Ovary (tissue), 9 donors: ENCODE measurements around the gene SPDEF. TPM values are rescaled to one million over a fixed set of nuclear protein-coding genes. Genes with fewer than 3 reads are reported as not detected.

Experiments used
- DNase-seq, 5 donors: peaks; one replicate each; pipeline ENCODE4 v3.0.0-alpha.2; 2019 to 2020
- H3K27ac ChIP-seq, 2 donors: fragments of 200-600 bp; one replicate each; pipeline versions ENCODE4 v1.5.1 to v1.8.0; 2019 to 2022
- H3K27me3 ChIP-seq: fragments of 200-600 bp; one replicate; pipeline ENCODE4 v1.8.0; 2022
- H3K36me3 ChIP-seq: fragments of 200-600 bp; sonication (generic); one replicate; pipeline ENCODE4 v1.5.1; 2019
- H3K4me1 ChIP-seq: one replicate; pipeline ENCODE4 v1.8.1; 2013; ENCODE audit warnings: mild to moderate bottlenecking, moderate library complexity; ENCODE audit not compliant: insufficient read depth
- H3K4me3 ChIP-seq: fragments of 200-600 bp; sonication (generic); one replicate; pipeline ENCODE4 v1.5.1; 2017
- H3K9me3 ChIP-seq, 2 donors: fragments of 200-600 bp in 1 of 2; sonication (generic) in 1 of 2; one replicate each; pipeline versions ENCODE4 v1.5.1 to v1.8.1; 2013 to 2019; ENCODE audit warnings: mild to moderate bottlenecking in 1 of 2, moderate library complexity in 1 of 2
- EP300 ChIP-seq: sonication (generic); formaldehyde crosslinking; IDR thresholded peaks from one replicate; pipeline ENCODE4 v1.6.1; 2017; ENCODE audit warnings: antibody characterized with exemption
- POLR2A ChIP-seq: fragments of 450-650 bp; IDR thresholded peaks from one replicate; pipeline ENCODE4 v1.6.1; 2017; ENCODE audit warnings: antibody characterized with exemption, mild to moderate bottlenecking, moderate library complexity
- WGBS, 3 donors: extraction: QIAGEN DNeasy Blood & Tissue Kit in 1 of 3; methylation state at CpG; one replicate each; pipeline versions ENCODE4 v1.1.5 to v1.1.7; 2013 to 2017; 5-methylcytosine and 5-hydroxymethylcytosine counted together
- intact Hi-C, 4 donors: fragments of 100-400 bp; cut with DNase I; formaldehyde crosslinking; loops; one replicate each; pipeline versions ENCODE4 v1.11.0 to v1.15.1; 2022 to 2023
- polyA plus RNA-seq, 2 donors: library from polyadenylated mRNA; stranded (reverse); fragments of 200-250 nt in 1 of 2; fragments of 350-450 nt in 1 of 2; fragmentation: Illumina TruSeq in 1 of 2; extraction: RNeasy Lipid Tissue Mini Kit (QIAGEN cat#74804) in 1 of 2; gene quantifications; one replicate each; pipeline ENCODE4 v1.2.3, GENCODE V29; 2013 to 2014
- total RNA-seq, 7 donors: library from RNA; depleted of rRNA in 2 of 7; stranded (reverse); fragments of >200 nt in 2 of 7; fragmentation: NEBNext Ultra II Directional in 3 of 7; extraction: Animal tissue kit (Norgen Biotek cat#: 25700) in 3 of 7; gene quantifications; one replicate each; pipeline versions ENCODE4 v1.1.0 to v1.2.4, GENCODE V29; 2016 to 2023
- TF ChIP-seq, protein P1 (sequence below), 3 donors: fragments of 450-650 bp in 2 of 3; fragments of 200-600 bp in 1 of 3; IDR thresholded peaks; one replicate each; pipeline versions ENCODE4 v1.5.1 to v1.8.0; 2016 to 2022; ENCODE audit warnings: antibody characterized with exemption in 3 of 3, mild to moderate bottlenecking in 1 of 3
- donor health status: DM: no; HTN: no; CAD: no; lungs with moderate emphysema.
- donor health status: DM: no; HTN: no; CAD: no.
- donor health status: Bipolar disorder and iron deficiency.
- donor health status: DM: yes; HTN: yes; CAD: no.
- donor health status: DM: no; HTN: no; CAD: no.
- donor health status: DM: yes; HTN: yes; CAD: no.

SPDEF gene
- total and polyA plus RNA-seq, 9 donors = 0.11 to 1.6 (median 0.56) TPM; not detected in 3

DNA sequence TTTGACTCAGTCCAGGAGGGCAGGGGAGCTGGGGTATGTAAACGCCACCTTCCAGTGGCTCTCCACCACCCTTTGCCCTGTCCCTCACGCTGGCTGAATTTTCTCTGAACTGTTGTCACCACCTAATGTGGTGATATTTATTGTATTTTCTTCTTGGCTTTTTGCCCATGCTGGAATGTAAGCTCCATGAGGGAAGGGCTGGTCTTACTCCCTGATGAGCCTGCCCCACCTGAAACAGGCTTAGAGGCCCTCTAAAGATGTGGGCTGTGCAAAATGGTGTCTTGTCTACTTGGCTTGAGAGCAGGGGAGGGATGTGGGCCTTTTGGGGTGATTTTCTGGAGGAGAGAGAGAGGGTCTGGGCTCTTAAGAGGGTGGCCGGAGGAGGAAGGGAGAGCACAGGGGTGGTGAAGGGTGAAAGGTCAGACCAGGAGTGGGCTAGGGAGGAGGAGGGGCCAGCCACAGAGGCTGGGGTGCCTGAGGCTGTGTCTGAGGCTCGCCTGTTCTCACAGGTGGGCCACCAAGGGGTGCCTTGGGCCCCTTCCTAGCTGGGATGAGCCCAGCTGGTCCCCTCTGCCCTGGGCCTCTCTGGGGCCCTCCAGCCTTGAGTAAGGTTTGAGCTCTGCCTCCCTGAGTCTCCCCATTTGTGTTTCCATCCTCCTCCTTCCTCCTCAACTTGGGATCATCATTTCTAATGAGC is 37.3 kb downstream of the SPDEF start:
- Histone ChIP-seq H3K4me1 (peaks cover 5% of the 10 kb centered on the region), H3K36me3 (no peaks in the 10 kb centered on the region), H3K27me3 (no peaks in the 10 kb centered on the region), H3K9me3 (no peaks in the 10 kb centered on the region), H3K27ac (no peak overlapping the region), H3K4me3 (no peak overlapping the region)
- no peak for TF ChIP-seq EP300
- TF ChIP-seq POLR2A = no peak
- TF ChIP-seq, protein P1, sequence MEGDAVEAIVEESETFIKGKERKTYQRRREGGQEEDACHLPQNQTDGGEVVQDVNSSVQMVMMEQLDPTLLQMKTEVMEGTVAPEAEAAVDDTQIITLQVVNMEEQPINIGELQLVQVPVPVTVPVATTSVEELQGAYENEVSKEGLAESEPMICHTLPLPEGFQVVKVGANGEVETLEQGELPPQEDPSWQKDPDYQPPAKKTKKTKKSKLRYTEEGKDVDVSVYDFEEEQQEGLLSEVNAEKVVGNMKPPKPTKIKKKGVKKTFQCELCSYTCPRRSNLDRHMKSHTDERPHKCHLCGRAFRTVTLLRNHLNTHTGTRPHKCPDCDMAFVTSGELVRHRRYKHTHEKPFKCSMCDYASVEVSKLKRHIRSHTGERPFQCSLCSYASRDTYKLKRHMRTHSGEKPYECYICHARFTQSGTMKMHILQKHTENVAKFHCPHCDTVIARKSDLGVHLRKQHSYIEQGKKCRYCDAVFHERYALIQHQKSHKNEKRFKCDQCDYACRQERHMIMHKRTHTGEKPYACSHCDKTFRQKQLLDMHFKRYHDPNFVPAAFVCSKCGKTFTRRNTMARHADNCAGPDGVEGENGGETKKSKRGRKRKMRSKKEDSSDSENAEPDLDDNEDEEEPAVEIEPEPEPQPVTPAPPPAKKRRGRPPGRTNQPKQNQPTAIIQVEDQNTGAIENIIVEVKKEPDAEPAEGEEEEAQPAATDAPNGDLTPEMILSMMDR (IDR thresholded peaks at IDR 0.05) = no peak
- DNase-seq = peak in 2 of 5 donors; percentile 1 to 12
- intact Hi-C loops = no loop called here
- WGBS, 3 donors = 87 to 97% (median 93%) methylated on average over 4 of the region's 4 CpGs

DNA sequence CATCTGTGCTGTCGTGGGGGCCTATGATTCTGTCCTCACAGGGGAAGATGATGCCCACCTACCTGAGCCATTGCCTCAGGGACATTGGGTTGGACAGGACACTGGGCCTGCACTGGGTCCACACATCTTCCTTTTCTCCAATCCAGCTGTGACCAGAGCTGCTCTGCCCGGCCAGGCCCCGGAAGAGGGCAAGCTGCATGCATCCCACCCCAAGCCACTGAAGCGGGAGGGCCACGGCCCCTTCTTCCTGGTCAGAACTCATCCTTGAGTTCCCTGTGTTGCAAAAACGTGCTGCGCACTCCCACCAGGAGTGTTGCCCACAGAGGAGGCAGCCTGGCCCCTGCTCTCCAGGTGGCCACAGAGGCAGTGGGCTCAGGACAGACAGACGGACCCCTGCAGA is 38.2 kb downstream of the SPDEF start:
- Histone ChIP-seq H3K4me1 (peaks cover 5% of the 10 kb centered on the region), H3K4me3 (no peak overlapping the region), H3K9me3 (no peaks in the 10 kb centered on the region), H3K27ac (no peak overlapping the region), H3K36me3 (no peaks in the 10 kb centered on the region), H3K27me3 (no peaks in the 10 kb centered on the region)
- 84 to 92% (median 88%) methylated on average over 8 of the region's 8 CpGs for WGBS, 3 donors
- DNase-seq = no peak
- TF ChIP-seq, protein P1 (IDR thresholded peaks at IDR 0.05) = no peak
- no peak for TF ChIP-seq POLR2A
- intact Hi-C loops = no loop called here

DNA sequence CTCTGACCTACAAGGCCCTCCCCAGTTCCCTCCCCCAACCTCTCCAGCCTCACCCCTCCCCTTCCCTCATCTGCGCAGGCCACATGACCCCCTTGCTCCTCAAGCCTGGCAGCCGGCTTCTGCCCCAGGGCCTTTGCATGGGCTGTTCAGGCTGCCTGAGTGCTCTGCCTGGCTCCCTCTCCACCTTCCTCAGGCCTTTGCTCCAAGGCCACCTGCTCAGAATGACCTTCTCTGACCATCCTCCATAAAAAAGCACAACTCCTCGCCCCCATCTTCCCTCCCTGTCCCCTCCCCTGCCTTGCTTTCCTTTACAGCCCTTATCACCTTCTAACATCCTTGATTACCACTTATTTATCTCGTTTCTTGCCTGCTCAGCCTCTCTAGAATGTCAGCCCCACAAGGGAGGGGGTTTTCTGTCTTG is 38.7 kb downstream of the SPDEF start:
- intact Hi-C loops = no loop called here
- 76 to 83% (median 80%) methylated on average over 4 of the region's 4 CpGs for WGBS, 3 donors
- H3K27ac ChIP-seq = no peak overlapping the region
- peaks cover 5% of the 10 kb centered on the region for H3K4me1 ChIP-seq
- no peak overlapping the region for H3K4me3 ChIP-seq
- TF ChIP-seq, protein P1 (IDR thresholded peaks at IDR 0.05) = no peak
- TF ChIP-seq EP300 (no peak), POLR2A (no peak)
- H3K9me3 ChIP-seq = no peaks in the 10 kb centered on the region
- H3K27me3 ChIP-seq = no peaks in the 10 kb centered on the region
- DNase-seq = no peak
- no peaks in the 10 kb centered on the region for H3K36me3 ChIP-seq

DNA sequence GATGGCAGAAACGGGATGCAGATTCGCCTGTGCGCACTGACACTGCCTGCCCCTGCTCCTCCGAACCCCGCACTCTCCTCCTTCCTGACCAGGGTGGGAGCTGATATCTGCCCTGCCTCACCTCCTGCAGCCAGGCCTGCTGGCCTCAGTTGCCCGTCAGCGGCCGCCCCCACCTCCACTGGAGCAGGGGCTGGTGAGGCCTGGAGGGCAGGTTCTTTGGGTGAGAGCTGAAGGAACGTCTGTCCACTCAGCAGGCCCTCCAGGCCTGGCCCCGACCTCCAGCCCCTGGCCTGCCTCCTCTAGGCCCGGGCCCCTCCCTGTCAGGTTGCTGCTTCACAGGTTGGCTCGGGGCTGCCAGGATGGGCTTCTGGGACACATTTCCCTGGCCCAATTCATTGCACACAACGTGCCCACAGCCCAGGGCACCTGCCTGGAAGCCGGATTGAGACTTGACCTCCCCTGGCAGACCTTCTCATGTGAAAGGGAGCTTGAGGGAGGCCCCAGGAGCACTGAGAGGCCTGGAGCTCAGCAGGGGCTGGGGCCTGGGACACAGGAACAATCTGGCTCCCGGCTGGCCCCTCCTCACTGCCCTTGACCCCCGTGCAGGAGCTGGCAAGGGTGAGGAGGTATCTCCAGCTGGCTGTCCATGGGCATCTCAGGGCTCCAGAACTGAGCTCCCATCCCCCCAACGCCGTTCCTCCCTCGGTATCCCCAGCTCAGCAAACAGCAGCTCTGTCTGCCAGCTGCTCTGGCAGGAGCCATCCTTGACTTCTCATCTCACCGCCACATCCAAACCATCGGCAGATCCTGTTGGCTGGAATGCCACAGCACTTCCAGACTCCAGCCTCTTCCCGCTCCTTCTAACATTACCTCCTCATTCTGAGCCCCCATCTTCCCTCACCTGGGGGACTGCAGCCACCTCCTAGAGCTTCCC is 39.5 kb downstream of the SPDEF start:
- no peak overlapping the region for H3K4me3 ChIP-seq
- DNase-seq = peak in 1 of 5 donors; percentile 17
- TF ChIP-seq EP300 (no peak), POLR2A (no peak)
- TF ChIP-seq, protein P1 (IDR thresholded peaks at IDR 0.05) = no peak
- H3K27me3 ChIP-seq = no peaks in the 10 kb centered on the region
- H3K4me1 ChIP-seq = peaks cover 5% of the 10 kb centered on the region
- intact Hi-C loops = no loop called here
- 84 to 89% (median 85%) methylated on average over 22 of the region's 22 CpGs for WGBS, 3 donors
- no peaks in the 10 kb centered on the region for H3K9me3 ChIP-seq
- no peaks in the 10 kb centered on the region for H3K36me3 ChIP-seq
- H3K27ac ChIP-seq = no peak overlapping the region
